GDM1 (cell line): ENCODE results near the gene GSTA1.
"Not testable (repeated sequence)": the region's sequence is repeated elsewhere in the genome, so short reads cannot be mapped to it uniquely, and the experiment has no call there.

Experiments
- DNase-seq: peaks from one replicate; lab custom pipeline; 2025; lab: John Stamatoyannopoulos, UW

Gene GSTA1

GRCh38 chr6:52757651-52758338 lies 45.8 kb downstream of the GSTA1 start:
- not testable (repeated sequence) for DNase-seq

- DNase-seq = no peak
Observed at GRCh38 chr6:52754443-52754842, 49.2 kb downstream of the GSTA1 start.

GRCh38 chr6:52753137-52753536 lies 50.5 kb downstream of the GSTA1 start:
- DNase-seq = not testable (repeated sequence)

- no peak for DNase-seq
Observed at GRCh38 chr6:52752310-52752709, 51.3 kb downstream of the GSTA1 start.

GRCh38 chr6:52749556-52750152 lies 54.0 kb downstream of the GSTA1 start:
- no peak for DNase-seq

GRCh38 chr6:52747301-52747700 lies 56.3 kb downstream of the GSTA1 start:
- DNase-seq = not testable (repeated sequence)

GRCh38 chr6:52746213-52746612 lies 57.4 kb downstream of the GSTA1 start:
- no peak for DNase-seq

GRCh38 chr6:52745764-52746201 lies 57.8 kb downstream of the GSTA1 start:
- DNase-seq = no peak

- no peak for DNase-seq
Observed at GRCh38 chr6:52741872-52742271, 61.7 kb downstream of the GSTA1 start.
